Heart left ventricle (tissue), 16 donors: ENCODE results near the gene DGAT2. TPM values are rescaled to one million over a fixed set of nuclear protein-coding genes. Genes with fewer than 3 reads are reported as not detected.
A peak's percentile ranks its signal among the peaks of the same experiment; 100 is the strongest.
"Not testable (repeated sequence)": the region's sequence is repeated elsewhere in the genome, so short reads cannot be mapped to it uniquely, and the experiment has no call there.

ENCODE experiments used
- ATAC-seq, 4 donors: fragments of 200-7000 bp; cut with Tn5 transposase; one replicate each; pipeline ENCODE4 v1.9.1; 2020 to 2022; ENCODE audit warnings: moderate library complexity in 4 of 4, mild to moderate bottlenecking in 3 of 4, moderate number of reproducible peaks in 1 of 4
- DNase-seq, 5 donors: peaks; one replicate each; pipeline ENCODE4 v3.0.0-alpha.2; 2020
- H3K27ac ChIP-seq, 12 donors: fragments of 200-600 bp; sonication (generic) in 4 of 12; one replicate each; pipeline versions ENCODE4 v1.5.0 to v1.8.0; 2016 to 2022; ENCODE audit warnings: mild to moderate bottlenecking in 2 of 12
- H3K27me3 ChIP-seq, 9 donors: fragments of 200-600 bp; sonication (generic) in 2 of 9; one replicate each; pipeline versions ENCODE4 v1.5.1 to v1.8.0; 2016 to 2022; ENCODE audit warnings: mild to moderate bottlenecking in 3 of 9
- H3K36me3 ChIP-seq, 9 donors: fragments of 200-600 bp; sonication (generic) in 2 of 9; one replicate each; pipeline versions ENCODE4 v1.5.0 to v1.8.0; 2018 to 2022; ENCODE audit warnings: mild to moderate bottlenecking in 2 of 9
- H3K4me1 ChIP-seq, 12 donors: fragments of 200-600 bp; sonication (generic) in 4 of 12; one replicate each; pipeline versions ENCODE4 v1.5.0 to v1.8.0; 2016 to 2022; ENCODE audit warnings: mild to moderate bottlenecking in 3 of 12
- H3K4me3 ChIP-seq, 12 donors: fragments of 200-600 bp; sonication (generic) in 4 of 12; one replicate each; pipeline versions ENCODE4 v1.5.0 to v1.8.0; 2017 to 2022; ENCODE audit warnings: mild to moderate bottlenecking in 9 of 12, moderate library complexity in 4 of 12
- H3K9me3 ChIP-seq, 12 donors: fragments of 200-600 bp; sonication (generic) in 4 of 12; one replicate each; pipeline versions ENCODE4 v1.5.0 to v1.8.0; 2016 to 2022; ENCODE audit warnings: mild to moderate bottlenecking in 1 of 12
- CTCF ChIP-seq, 12 donors: fragments of 200-600 bp; sonication (generic) in 4 of 12; IDR thresholded peaks; one replicate each; pipeline versions ENCODE4 v1.5.0 to v1.8.0; 2018 to 2022; ENCODE audit warnings: antibody characterized with exemption in 12 of 12, mild to moderate bottlenecking in 5 of 12
- POLR2A ChIP-seq, 2 donors: fragments of 450-650 bp; IDR thresholded peaks; one replicate each; pipeline ENCODE4 v1.6.1; 2017; ENCODE audit warnings: antibody characterized with exemption in 2 of 2, mild to moderate bottlenecking in 2 of 2, moderate library complexity in 2 of 2
- WGBS, 4 donors: extraction: QIAGEN DNeasy Blood & Tissue Kit in 2 of 4; methylation state at CpG; one replicate each; pipeline versions ENCODE4 v1.1.5 to v1.1.7; 2013 to 2018; 5-methylcytosine and 5-hydroxymethylcytosine counted together
- intact Hi-C, 10 donors: fragments of 100-400 bp; cut with DNase I; formaldehyde crosslinking; loops; one replicate each; pipeline versions ENCODE4 v1.11.1 to v1.14.2; 2022
- polyA plus RNA-seq, 2 donors: library from polyadenylated mRNA; stranded (reverse); fragments of 200-250 nt; gene quantifications; one replicate each; pipeline ENCODE4 v1.2.3, GENCODE V29; 2013
- total RNA-seq, 9 donors: library from RNA; depleted of rRNA in 2 of 9; stranded (reverse); fragments of >200 nt in 2 of 9; fragmentation: NEBNext Ultra II Directional in 3 of 9; extraction: Animal tissue kit (Norgen Biotek cat#: 25700) in 3 of 9; gene quantifications; one replicate each; pipeline versions ENCODE4 v1.1.0 to v1.2.4, GENCODE V29; 2016 to 2023
- donor health status: ischemic (EF 13 %, LVEDD 7.1; RV severe dilation, severe dysfunction).
- donor health status: healthy with polysubstance abuse.
- donor health status: DM: no; HTN: yes; CAD: no.
- donor health status: DM: no; HTN: no; CAD: no.
- donor health status: ischemic (EF 25% LVEDD 6.9; RV normal size, moderate dysfunction).
- donor health status: ischemic (EF 25% LVEDD 5.7; RV mildly dilated, moderate dysfunction).
- donor health status: healthy.
- donor health status: DM: yes; HTN: yes; CAD: no.
- donor health status: ischemic (EF 35%, LVEDD 5.7; RV mildly dilated, moderate dysfunction).
- donor health status: nonischemic (EF 11% LVEDD 7.7; RV severe dilation, severe dysfunction).
- donor health status: DM: yes; HTN: yes; CAD: no.
- donor health status: PGD.
- donor health status: ischemic (EF 29% LVEDD 5.4; RV normal size, mild dysfunction).
- donor health status: nonischemic (EF 23%, LVEDD 6.1; RV moderate dilation, normal function).

DGAT2 gene
- total and polyA plus RNA-seq, 11 donors = 4.0 to 48.3 (median 8.3) TPM

GRCh38 chr11:75734491-75735180 is 33.9 kb upstream of the DGAT2 start:
- no peak for TF ChIP-seq CTCF (IDR thresholded peaks at IDR 0.05)
- no peak for TF ChIP-seq POLR2A (IDR thresholded peaks at IDR 0.05)
- intact Hi-C loops = no loop called here
- 44 to 52% (median 48%) methylated on average over 4 to 5 of the region's 5 CpGs for WGBS, 4 donors
- no peaks in the 10 kb centered on the region for H3K36me3 ChIP-seq
- peak overlapping the region in 8 of 12 donors; percentile 40 to 79 (median 72) for H3K27ac ChIP-seq
- DNase-seq = no peak
- H3K9me3 ChIP-seq = no peaks in the 10 kb centered on the region
- ATAC-seq = peak in 1 of 4 donors; percentile 30
- no peaks in the 10 kb centered on the region for H3K27me3 ChIP-seq
- peaks cover 0 to 27% (median 10%) of the 10 kb centered on the region in 12 donors for H3K4me1 ChIP-seq
- no peak overlapping the region for H3K4me3 ChIP-seq

- DNase-seq (no peak), ATAC-seq (peak in 1 of 4 donors; percentile 25)
- H3K27ac ChIP-seq = peak overlapping the region in 7 of 12 donors; percentile 7 to 79 (median 73)
- WGBS, 4 donors = 68 to 74% (median 71%) methylated on average over 4 of the region's 4 CpGs
- H3K27me3 ChIP-seq = no peaks in the 10 kb centered on the region
- H3K9me3 ChIP-seq = no peaks in the 10 kb centered on the region
- intact Hi-C loops = no loop called here
- no peaks in the 10 kb centered on the region for H3K36me3 ChIP-seq
- no peak overlapping the region for H3K4me3 ChIP-seq
- TF ChIP-seq POLR2A (IDR thresholded peaks at IDR 0.05) (no peak), CTCF (IDR thresholded peaks at IDR 0.05) (no peak)
- peaks cover 0 to 27% (median 10%) of the 10 kb centered on the region in 12 donors for H3K4me1 ChIP-seq
These were observed 33.3 kb upstream of the DGAT2 start for GRCh38 chr11:75735181-75735845.

GRCh38 chr11:75737314-75737713 is 31.3 kb upstream of the DGAT2 start:
- intact Hi-C loops = no loop called here
- no peaks in the 10 kb centered on the region for H3K27me3 ChIP-seq
- no peaks in the 10 kb centered on the region for H3K36me3 ChIP-seq
- WGBS, 4 donors = 81 to 89% (median 84%) methylated on average over 6 of the region's 6 CpGs
- DNase-seq (no peak), ATAC-seq (no peak)
- peaks cover 0 to 27% (median 10%) of the 10 kb centered on the region in 12 donors for H3K4me1 ChIP-seq
- TF ChIP-seq CTCF (IDR thresholded peaks at IDR 0.05) = no peak
- no peak for TF ChIP-seq POLR2A (IDR thresholded peaks at IDR 0.05)
- H3K4me3 ChIP-seq = no peak overlapping the region
- H3K9me3 ChIP-seq = no peaks in the 10 kb centered on the region
- H3K27ac ChIP-seq = no peak overlapping the region

GRCh38 chr11:75740681-75741080 is 27.9 kb upstream of the DGAT2 start:
- intact Hi-C loops = no loop called here
- no peak for DNase-seq
- H3K9me3 ChIP-seq = no peaks in the 10 kb centered on the region
- H3K4me3 ChIP-seq = no peak overlapping the region
- ATAC-seq = no peak
- WGBS, 4 donors = 89 to 96% (median 91%) methylated on average over 1 of the region's 1 CpG
- H3K4me1 ChIP-seq = peaks cover 0 to 28% (median 8%) of the 10 kb centered on the region in 12 donors
- TF ChIP-seq CTCF (IDR thresholded peaks at IDR 0.05) (no peak), POLR2A (IDR thresholded peaks at IDR 0.05) (no peak)
- H3K36me3 ChIP-seq = no peaks in the 10 kb centered on the region
- no peak overlapping the region for H3K27ac ChIP-seq
- no peaks in the 10 kb centered on the region for H3K27me3 ChIP-seq

GRCh38 chr11:75743159-75743558 is 25.4 kb upstream of the DGAT2 start:
- DNase-seq, ATAC-seq, H3K36me3 ChIP-seq, H3K9me3 ChIP-seq, H3K27me3 ChIP-seq, intact Hi-C loops, H3K4me3 ChIP-seq: not testable (repeated sequence)
- H3K4me1 ChIP-seq = peaks cover 0 to 26% (median 8%) of the 10 kb centered on the region in 12 donors
- H3K27ac ChIP-seq = peak overlapping the region in 9 of 12 donors; percentile 29 to 99 (median 61)
- WGBS, 4 donors = 94 to 98% (median 96%) methylated on average over 4 of the region's 4 CpGs
